ENCODE results near the gene EFHD1.

DNA sequence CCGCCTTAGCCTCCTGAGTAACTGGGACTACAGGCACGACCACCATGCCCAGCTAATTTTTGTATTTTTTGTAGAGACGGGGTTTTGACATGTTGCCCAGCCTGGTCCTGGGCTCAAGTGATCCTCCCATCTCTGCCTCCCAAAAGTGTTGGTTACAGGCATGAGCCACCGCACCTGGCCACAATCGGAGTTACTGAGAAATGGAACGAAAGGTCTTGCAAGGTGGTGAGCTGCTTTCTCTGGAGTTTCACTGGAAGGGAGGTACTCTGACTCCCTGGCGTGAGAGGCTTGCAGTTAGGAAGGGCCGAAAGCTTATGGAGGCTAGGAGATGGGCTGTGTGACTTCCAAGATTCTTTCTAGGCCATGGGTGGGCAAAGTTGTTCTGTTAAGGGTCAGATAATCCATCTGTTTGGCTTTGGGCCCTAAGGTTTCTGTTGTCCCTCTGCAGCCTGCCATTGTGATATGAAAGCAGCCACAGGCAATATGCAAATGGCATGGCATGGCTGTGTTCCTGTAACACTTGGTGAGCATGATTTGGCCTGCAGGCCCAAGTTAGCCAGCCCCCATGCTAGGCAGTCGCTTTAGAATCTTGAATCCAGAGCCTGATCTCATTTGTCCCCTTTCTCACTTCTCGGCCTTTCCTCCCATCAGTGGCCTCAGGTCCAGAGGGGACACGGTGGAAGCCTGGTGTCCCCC is 7.9 kb downstream of the EFHD1 start:
- TF ChIP-seq POLR2A (IDR thresholded peaks at IDR 0.05): no peak
- TF ChIP-seq, protein P1, sequence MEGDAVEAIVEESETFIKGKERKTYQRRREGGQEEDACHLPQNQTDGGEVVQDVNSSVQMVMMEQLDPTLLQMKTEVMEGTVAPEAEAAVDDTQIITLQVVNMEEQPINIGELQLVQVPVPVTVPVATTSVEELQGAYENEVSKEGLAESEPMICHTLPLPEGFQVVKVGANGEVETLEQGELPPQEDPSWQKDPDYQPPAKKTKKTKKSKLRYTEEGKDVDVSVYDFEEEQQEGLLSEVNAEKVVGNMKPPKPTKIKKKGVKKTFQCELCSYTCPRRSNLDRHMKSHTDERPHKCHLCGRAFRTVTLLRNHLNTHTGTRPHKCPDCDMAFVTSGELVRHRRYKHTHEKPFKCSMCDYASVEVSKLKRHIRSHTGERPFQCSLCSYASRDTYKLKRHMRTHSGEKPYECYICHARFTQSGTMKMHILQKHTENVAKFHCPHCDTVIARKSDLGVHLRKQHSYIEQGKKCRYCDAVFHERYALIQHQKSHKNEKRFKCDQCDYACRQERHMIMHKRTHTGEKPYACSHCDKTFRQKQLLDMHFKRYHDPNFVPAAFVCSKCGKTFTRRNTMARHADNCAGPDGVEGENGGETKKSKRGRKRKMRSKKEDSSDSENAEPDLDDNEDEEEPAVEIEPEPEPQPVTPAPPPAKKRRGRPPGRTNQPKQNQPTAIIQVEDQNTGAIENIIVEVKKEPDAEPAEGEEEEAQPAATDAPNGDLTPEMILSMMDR (IDR thresholded peaks at IDR 0.05): no peak

Measured in esophagus squamous epithelium (tissue), 4 donors.